K562 (cell line): ENCODE results near the gene PID1. TPM values are rescaled to one million over a fixed set of nuclear protein-coding genes. Genes with fewer than 3 reads are reported as not detected.

Source experiments
- ATAC-seq: fragments of 200-7000 bp; cut with Tn5 transposase; 3 replicates; pipeline ENCODE4 v1.9.1; 2020; ENCODE audit warnings: moderate library complexity
- BruUV-seq: library from RNA; stranded (reverse); fragments of 400-500 nt; replicated peaks from 2 replicates; lab custom pipeline; 2021; lab: Mats Ljungman, UMichigan
- CTCF ChIA-PET: fragments of 300-600 bp; formaldehyde crosslinking; extraction: SDS; loops from one replicate; lab custom pipeline; 2021; ENCODE audit warnings: low intra/inter-chr PET ratio; lab: Yijun Ruan, JAX
- POLR2A ChIA-PET: fragments of 300-600, 350-650 bp; sonication (Branson Sonifier 250); formaldehyde crosslinking; extraction: SDS; loops from one replicate; lab custom pipeline; 2021; ENCODE audit warnings: antibody characterized with exemption, inconsistent platforms; lab: Yijun Ruan, JAX
- DNase-seq, 4 experiments: peaks; one replicate each; pipeline versions ENCODE4 v3.0.0 to v3.0.0-alpha.2; 2011 to 2018; ENCODE audit warnings: low spot score in 3 of 4, mixed read lengths in 3 of 4; ENCODE audit errors: extremely low read depth in 1 of 4
- FAIRE-seq: peaks from 2 replicates; lab custom pipeline; 2011; peaks lifted over from hg19 to GRCh38; lab: Jason Lieb, UNC
- H2AFZ ChIP-seq: 2 replicates; pipeline ENCODE4 v1.6.0; 2011; ENCODE audit warnings: low read depth, low read length, control low read depth, inconsistent platforms
- H3K27ac ChIP-seq: fragments of 200-600 bp; 3 replicates; pipeline ENCODE4 v1.8.0; 2011; ENCODE audit warnings: low read depth, mild to moderate bottlenecking, control low read depth, inconsistent platforms, low read length, moderate library complexity, mixed read lengths; ENCODE audit errors: extremely low read depth
- H3K27me3 ChIP-seq, 2 experiments: fragments of 300-600 bp in 1 of 2; 2 replicates in 1 of 2; 3 replicates in 1 of 2; pipeline versions ENCODE4 v1.6.0 to v1.8.0; 2011; ENCODE audit warnings: inconsistent platforms in 2 of 2, low read length in 2 of 2, mild to moderate bottlenecking in 1 of 2, mixed read lengths in 1 of 2, moderate library complexity in 1 of 2; ENCODE audit not compliant: control insufficient read depth in 2 of 2, insufficient read depth in 2 of 2
- H3K36me3 ChIP-seq: fragments of 300-600 bp; 3 replicates; pipeline ENCODE4 v1.8.0; 2011; ENCODE audit warnings: mild to moderate bottlenecking, low read length, inconsistent platforms; ENCODE audit not compliant: control insufficient read depth, insufficient read depth
- H3K4me1 ChIP-seq, 2 experiments: fragments of 200-600 bp in 1 of 2; replicated peaks in 1 of 2; 2 replicates in 1 of 2; 3 replicates in 1 of 2; pipeline versions ENCODE4 v1.5.1 to v1.8.0; 2011; ENCODE audit warnings: inconsistent platforms in 2 of 2, low read length in 2 of 2, mild to moderate bottlenecking in 1 of 2, mixed read lengths in 1 of 2, moderate library complexity in 1 of 2; ENCODE audit not compliant: control insufficient read depth in 2 of 2, insufficient read depth in 2 of 2
- H3K4me2 ChIP-seq: 2 replicates; pipeline ENCODE4 v1.6.1; 2011; ENCODE audit warnings: low read length, control low read depth, inconsistent platforms, mixed read lengths; ENCODE audit not compliant: insufficient read depth
- H3K4me3 ChIP-seq: fragments of 200-600 bp; sonication (generic), shearing (Covaris generic); 2 replicates; pipeline ENCODE4 v1.5.1; 2016; ENCODE audit warnings: control low read depth, inconsistent platforms
- H3K79me2 ChIP-seq: fragments of 200-600 bp; 3 replicates; pipeline ENCODE4 v1.8.0; 2011; ENCODE audit warnings: low read length, inconsistent platforms; ENCODE audit not compliant: control insufficient read depth, insufficient read depth
- H3K9ac ChIP-seq, 2 experiments: 2 replicates each; pipeline versions ENCODE4 v1.6.0 to v1.6.1; 2011; ENCODE audit warnings: low read depth in 2 of 2, low read length in 2 of 2, control low read depth in 1 of 2, inconsistent platforms in 1 of 2, mild to moderate bottlenecking in 1 of 2, mixed read lengths in 1 of 2; ENCODE audit not compliant: insufficient read depth in 1 of 2
- H3K9me1 ChIP-seq: one replicate; pipeline ENCODE4 v1.6.0; 2011; ENCODE audit warnings: inconsistent platforms, mild to moderate bottlenecking, low read length, moderate library complexity; ENCODE audit not compliant: control insufficient read depth, insufficient read depth
- H3K9me3 ChIP-seq: replicated peaks from 2 replicates; pipeline ENCODE4 v1.5.1; 2011; ENCODE audit warnings: low read depth, low read length, inconsistent platforms; ENCODE audit not compliant: control insufficient read depth, insufficient read depth
- H4K20me1 ChIP-seq: replicated peaks from 2 replicates; pipeline ENCODE4 v1.6.1; 2011; ENCODE audit warnings: low read length, inconsistent platforms, mixed read lengths; ENCODE audit not compliant: control insufficient read depth, insufficient read depth
- DNMT1 ChIP-seq: fragments of 450-650 bp; IDR thresholded peaks from 2 replicates; pipeline ENCODE4 v1.6.1; 2016; ENCODE audit warnings: antibody characterized with exemption, mild to moderate bottlenecking
- HNRNPH1 ChIP-seq: fragments of 200-400 bp; formaldehyde crosslinking; optimal IDR thresholded peaks from 2 replicates; pipeline ENCODE3; 2017; ENCODE audit warnings: low read depth, mild to moderate bottlenecking, low read length, moderate library complexity
- HOMEZ ChIP-seq: fragments of 250-450 bp; sonication (Bioruptor Pico); IDR thresholded peaks from 2 replicates; pipeline ENCODE4 v1.4.0; 2020; ENCODE audit warnings: mild to moderate bottlenecking, moderate library complexity
- ILK ChIP-seq: fragments of 450-650 bp; IDR thresholded peaks from 2 replicates; pipeline ENCODE4 v1.6.1; 2016; ENCODE audit warnings: missing genetic modification characterization, low read depth, mild to moderate bottlenecking, missing compliant biosample characterization, moderate library complexity, borderline replicate concordance
- KAT2B ChIP-seq: IDR thresholded peaks from one replicate; pipeline ENCODE4 v1.6.1; 2012; ENCODE audit warnings: low read depth, mild to moderate bottlenecking, control low read depth, inconsistent platforms, low read length, moderate library complexity
- KAT7 ChIP-seq: sonication (generic); formaldehyde crosslinking; IDR thresholded peaks from 2 replicates; pipeline ENCODE4 v1.8.0; 2022; ENCODE audit warnings: missing genetic modification reagents, mild to moderate bottlenecking, borderline replicate concordance
- MED1 ChIP-seq: sonication (generic); formaldehyde crosslinking; IDR thresholded peaks from 2 replicates; pipeline ENCODE4 v1.8.1; 2023; ENCODE audit warnings: missing genetic modification reagents, borderline replicate concordance
- OTX1 ChIP-seq: fragments of 450-650 bp; formaldehyde crosslinking; IDR thresholded peaks from 2 replicates; pipeline ENCODE4 v1.4.0; 2022; ENCODE audit warnings: mild to moderate bottlenecking
- PHF8 ChIP-seq: fragments of 200-600 bp; sonication (generic); IDR thresholded peaks from 2 replicates; pipeline ENCODE4 v1.6.1; 2012; ENCODE audit warnings: mixed run types, mild to moderate bottlenecking, inconsistent platforms, low read length, moderate library complexity, borderline replicate concordance
- TCF7 ChIP-seq: sonication (generic); IDR thresholded peaks from 2 replicates; pipeline ENCODE4 v1.6.1; 2016; ENCODE audit warnings: antibody characterized with exemption, borderline replicate concordance
- ZNF165 ChIP-seq: fragments of 250-450 bp; sonication (Bioruptor Pico); IDR thresholded peaks from 2 replicates; pipeline ENCODE4 v1.4.0; 2020; ENCODE audit warnings: borderline replicate concordance
- WGBS: fragments of 100-300 bp; shearing (Covaris generic); methylation state at CpG from one replicate; pipeline ENCODE4 v1.1.6; 2016; ENCODE audit warnings: low coverage, mixed read lengths; ENCODE audit not compliant: insufficient coverage; ENCODE audit errors: missing lambda C conversion rate; 5-methylcytosine and 5-hydroxymethylcytosine counted together
- in situ Hi-C: fragments of 300-500 bp; cut with MboI; formaldehyde crosslinking; loops from 4 replicates; pipeline ENCODE4 v1.15.0; 2018; ENCODE audit warnings: inconsistent platforms, mixed read lengths
- intact Hi-C: fragments of 100-400 bp; cut with micrococcal nuclease; formaldehyde crosslinking; loops from 2 replicates; pipeline ENCODE4 v1.14.2; 2022
- polyA plus RNA-seq, 8 experiments: library from polyadenylated mRNA; depleted of rRNA in 4 of 8; stranded (reverse) in 5 of 8; unstranded in 3 of 8; fragments of >200 nt; fragmentation: Nextera tagmentation in 2 of 8; fragmentation: Illumina TruSeq in 1 of 8; extraction: Ambion mirVana in 2 of 8; extraction: Trizol in 1 of 8; gene quantifications; 2 replicates each; pipeline versions ENCODE4 v1.2.1 to v1.2.3, GENCODE V29; 2011 to 2014; ENCODE audit warnings: inconsistent platforms in 1 of 8, missing spikeins in 1 of 8
- total RNA-seq, 7 experiments: library from RNA; depleted of rRNA in 6 of 7; stranded (reverse); fragments of >200 nt in 6 of 7; fragmentation: Illumina TruSeq in 2 of 7; extraction: Trizol in 2 of 7; gene quantifications; 2 replicates each; pipeline versions ENCODE4 v1.2.1 to v1.2.3, GENCODE V29; 2011 to 2021; ENCODE audit warnings: low replicate concordance in 1 of 7

Gene PID1
- total and polyA plus RNA-seq, 9 of the 15 experiments (the other 6 are each of a cell fraction or from before 2014, with no cell fraction given): not detected

DNA sequence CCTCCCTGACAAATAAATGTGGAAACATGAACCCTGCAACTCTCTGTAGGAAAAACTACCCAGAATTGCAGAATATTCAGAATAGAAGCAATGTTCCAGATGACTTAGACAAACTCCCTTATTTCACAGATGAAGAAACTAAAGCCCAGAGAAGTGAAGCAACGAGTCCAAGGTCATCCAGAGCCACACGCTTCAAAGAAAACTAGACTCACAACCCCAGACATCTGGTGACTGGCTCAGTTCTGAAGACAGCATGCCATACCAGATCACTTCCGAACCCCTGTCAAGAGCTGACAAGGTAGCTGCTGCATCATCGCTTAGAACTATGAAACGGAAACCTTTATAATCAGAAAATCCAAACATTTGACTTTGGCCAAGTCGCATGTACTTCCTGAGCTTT is 101.3 kb downstream of the PID1 start (continued):
- TF ChIP-seq HOMEZ (CRISPR knock-in tag) (no peak), ILK (no peak), OTX1 (CRISPR knock-in tag) (no peak)

GRCh38 chr2:229164545-229165249 is 106.4 kb downstream of the PID1 start:
- TF ChIP-seq DNMT1 (no peak), ZNF165 (CRISPR knock-in tag) (no peak), KAT2B (no peak), KAT7 (no peak), HNRNPH1 (no peak), TCF7 (no peak), PHF8 (no peak), MED1 (CRISPR knock-in tag) (no peak)
- DNase-seq (no peak), FAIRE-seq (no peak), ATAC-seq (no peak)
- H3K4me1 ChIP-seq: no peaks in the 10 kb centered on the region
- no peaks in the 10 kb centered on the region for H3K36me3 ChIP-seq
- H3K79me2 ChIP-seq: no peaks in the 10 kb centered on the region
- BruUV-seq: no TSS peak
- intact Hi-C loops (no loop called here), in situ Hi-C loops (no loop called here)
- WGBS: 0% methylated on average over 1 of the region's 2 CpGs
- ChIA-PET POLR2A (no interaction called here), CTCF (no interaction called here)
- H3K9me1 ChIP-seq: no peaks in the 10 kb centered on the region
- H3K27ac ChIP-seq: no peak overlapping the region
- H3K9me3 ChIP-seq: no peaks in the 10 kb centered on the region
- H2AFZ ChIP-seq: no peak overlapping the region
- H3K4me3 ChIP-seq: no peak overlapping the region
- no peak overlapping the region for H3K9ac ChIP-seq
- no peak overlapping the region for H3K4me2 ChIP-seq
- no peaks in the 10 kb centered on the region for H3K27me3 ChIP-seq
- no peaks in the 10 kb centered on the region for H4K20me1 ChIP-seq
